Osteoblast (primary cell): ENCODE results near the gene COLEC12. TPM values are rescaled to one million over a fixed set of nuclear protein-coding genes. Genes with fewer than 3 reads are reported as not detected.

Experiments
- DNase-seq: peaks from one replicate; pipeline ENCODE4 v3.0.0; 2011; ENCODE audit warnings: low spot score, mixed read lengths; ENCODE audit not compliant: insufficient read length; ENCODE audit errors: missing footprints
- H2AFZ ChIP-seq: 2 replicates; pipeline ENCODE4 v1.6.0; 2011; ENCODE audit warnings: mild to moderate bottlenecking, low read length
- H3K27ac ChIP-seq: 2 replicates; pipeline ENCODE4 v1.5.1; 2011; ENCODE audit warnings: mild to moderate bottlenecking, low read depth, low read length, moderate library complexity
- H3K27me3 ChIP-seq: 2 replicates; pipeline ENCODE4 v1.6.0; 2012; ENCODE audit warnings: mild to moderate bottlenecking, control low read depth, inconsistent platforms, low read length, moderate library complexity; ENCODE audit not compliant: insufficient read depth
- H3K36me3 ChIP-seq: 2 replicates; pipeline ENCODE4 v1.5.1; 2011; ENCODE audit warnings: mild to moderate bottlenecking, low read length, control low read depth, moderate library complexity; ENCODE audit not compliant: insufficient read depth
- H3K4me1 ChIP-seq: 2 replicates; pipeline ENCODE4 v1.5.1; 2011; ENCODE audit warnings: mild to moderate bottlenecking, low read length, control low read depth, moderate library complexity; ENCODE audit not compliant: insufficient read depth
- H3K4me2 ChIP-seq: 2 replicates; pipeline ENCODE4 v1.6.0; 2011; ENCODE audit warnings: mild to moderate bottlenecking, low read length; ENCODE audit not compliant: insufficient read depth
- H3K4me3 ChIP-seq: fragments of 200-600 bp; sonication (generic); 3 replicates; pipeline ENCODE4 v1.5.1; 2012; ENCODE audit warnings: mild to moderate bottlenecking, low read length, inconsistent platforms; ENCODE audit not compliant: insufficient read depth
- H3K79me2 ChIP-seq: 2 replicates; pipeline ENCODE4 v1.6.0; 2012; ENCODE audit warnings: mild to moderate bottlenecking, low read length, control low read depth, inconsistent platforms; ENCODE audit not compliant: insufficient read depth
- H3K9me3 ChIP-seq: 2 replicates; pipeline ENCODE4 v1.5.1; 2011; ENCODE audit warnings: low read depth, low read length, control low read depth
- H4K20me1 ChIP-seq: 2 replicates; pipeline ENCODE4 v1.6.0; 2012; ENCODE audit warnings: mild to moderate bottlenecking, low read length, control low read depth; ENCODE audit not compliant: insufficient read depth
- total RNA-seq: library from RNA; depleted of rRNA; stranded (reverse); fragments of >200 nt; gene quantifications from 2 replicates; pipeline ENCODE4 v1.2.3, GENCODE V29; 2012
- TF ChIP-seq, protein P1 (sequence below): IDR thresholded peaks from 2 replicates; pipeline ENCODE4 v1.5.1; 2011; ENCODE audit warnings: mild to moderate bottlenecking, low read depth, low read length, moderate library complexity; ENCODE audit errors: extremely low read depth

The COLEC12 gene
- total RNA-seq, 1 donor, result 38.0 TPM

DNA sequence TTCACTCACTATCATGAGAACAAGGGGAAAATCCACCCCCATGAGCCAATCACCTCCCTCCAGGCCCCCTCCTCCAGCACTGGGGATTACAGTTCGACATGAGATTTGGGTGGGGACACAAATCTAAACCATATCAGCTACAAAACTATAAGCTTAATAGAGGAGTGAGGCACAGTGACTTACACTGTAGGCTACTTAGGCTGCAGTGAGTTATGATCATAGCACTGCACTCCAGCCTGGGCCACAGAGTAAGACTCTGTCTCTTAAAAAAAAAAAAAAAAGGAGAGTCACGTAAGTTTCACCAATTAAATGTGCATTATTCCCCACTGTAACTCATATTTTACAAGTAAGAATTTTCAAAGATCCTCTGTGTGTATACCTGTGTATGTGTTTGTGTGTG is 26.2 kb upstream of the COLEC12 start:
- Histone ChIP-seq H3K9me3 (no peaks in the 10 kb centered on the region), H3K4me1 (peaks cover 34% of the 10 kb centered on the region), H4K20me1 (no peaks in the 10 kb centered on the region), H3K4me2 (no peak overlapping the region), H3K4me3 (no peak overlapping the region), H2AFZ (no peak overlapping the region), H3K27ac (no peak overlapping the region), H3K79me2 (no peaks in the 10 kb centered on the region), H3K36me3 (no peaks in the 10 kb centered on the region), H3K27me3 (no peaks in the 10 kb centered on the region)
- TF ChIP-seq, protein P1, sequence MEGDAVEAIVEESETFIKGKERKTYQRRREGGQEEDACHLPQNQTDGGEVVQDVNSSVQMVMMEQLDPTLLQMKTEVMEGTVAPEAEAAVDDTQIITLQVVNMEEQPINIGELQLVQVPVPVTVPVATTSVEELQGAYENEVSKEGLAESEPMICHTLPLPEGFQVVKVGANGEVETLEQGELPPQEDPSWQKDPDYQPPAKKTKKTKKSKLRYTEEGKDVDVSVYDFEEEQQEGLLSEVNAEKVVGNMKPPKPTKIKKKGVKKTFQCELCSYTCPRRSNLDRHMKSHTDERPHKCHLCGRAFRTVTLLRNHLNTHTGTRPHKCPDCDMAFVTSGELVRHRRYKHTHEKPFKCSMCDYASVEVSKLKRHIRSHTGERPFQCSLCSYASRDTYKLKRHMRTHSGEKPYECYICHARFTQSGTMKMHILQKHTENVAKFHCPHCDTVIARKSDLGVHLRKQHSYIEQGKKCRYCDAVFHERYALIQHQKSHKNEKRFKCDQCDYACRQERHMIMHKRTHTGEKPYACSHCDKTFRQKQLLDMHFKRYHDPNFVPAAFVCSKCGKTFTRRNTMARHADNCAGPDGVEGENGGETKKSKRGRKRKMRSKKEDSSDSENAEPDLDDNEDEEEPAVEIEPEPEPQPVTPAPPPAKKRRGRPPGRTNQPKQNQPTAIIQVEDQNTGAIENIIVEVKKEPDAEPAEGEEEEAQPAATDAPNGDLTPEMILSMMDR, result no peak
- no peak for DNase-seq

DNA sequence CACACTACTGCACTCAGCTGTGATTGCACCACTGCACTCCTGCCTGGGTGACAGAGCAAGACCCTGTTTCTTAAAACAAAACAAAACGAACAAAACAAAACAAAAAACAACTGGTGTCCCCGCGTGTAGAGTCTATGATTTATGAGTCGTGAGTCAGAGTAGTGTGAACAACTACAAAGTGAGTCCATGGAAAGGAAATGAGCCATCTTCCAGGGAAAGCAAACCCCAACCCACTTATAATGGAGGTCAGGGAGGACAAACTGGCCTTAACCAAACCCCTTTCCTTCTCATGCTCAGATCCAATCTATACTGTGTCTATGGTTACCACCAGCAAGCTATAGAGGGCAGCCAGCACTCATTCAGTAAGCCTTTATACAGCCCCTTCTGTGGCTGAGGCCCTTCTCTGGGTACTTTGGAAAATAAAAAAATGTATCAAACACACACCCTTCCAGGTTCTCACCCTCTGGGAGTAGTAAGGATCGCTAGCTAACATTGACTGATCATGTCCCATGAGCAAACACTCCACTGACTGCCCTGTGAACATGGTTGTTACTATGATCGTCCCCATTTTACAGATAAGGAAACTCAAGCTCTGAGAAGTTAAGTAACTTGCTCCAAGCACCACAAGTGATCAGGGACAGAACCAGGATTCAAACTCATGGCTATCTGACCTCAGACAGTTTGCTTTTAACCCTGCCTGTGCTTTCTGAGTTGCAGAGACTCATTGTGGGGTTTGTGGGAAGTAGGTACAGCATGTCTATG is 24.7 kb upstream of the COLEC12 start:
- Histone ChIP-seq H3K9me3 (no peaks in the 10 kb centered on the region), H3K36me3 (no peaks in the 10 kb centered on the region), H4K20me1 (no peaks in the 10 kb centered on the region), H2AFZ (no peak overlapping the region), H3K4me3 (peak overlapping the region; percentile 45), H3K27ac (peak overlapping the region; percentile 81), H3K4me1 (peaks cover 34% of the 10 kb centered on the region), H3K27me3 (no peaks in the 10 kb centered on the region), H3K79me2 (no peaks in the 10 kb centered on the region), H3K4me2 (peak overlapping the region; percentile 76)
- TF ChIP-seq, protein P1, result no peak
- peak; percentile 93 for DNase-seq

DNA sequence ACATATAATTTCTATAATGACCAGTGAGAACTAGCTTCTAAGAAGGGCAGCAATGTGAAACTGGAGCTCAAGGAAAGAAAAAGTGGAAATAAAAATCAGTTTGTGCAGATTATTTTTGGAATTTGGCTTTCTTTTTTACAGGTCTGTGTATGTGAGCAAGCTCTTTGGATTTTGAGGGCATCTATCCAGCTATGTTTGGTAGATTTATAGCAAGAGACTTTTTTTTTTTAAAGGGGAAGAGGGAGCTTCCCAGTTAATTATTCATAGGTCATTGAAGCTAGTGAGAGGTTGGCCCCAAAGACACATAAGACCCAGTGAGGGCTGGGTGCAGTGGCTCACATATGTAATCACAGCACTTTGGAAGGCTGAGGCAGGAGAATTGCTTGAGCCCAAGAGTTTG is 24.0 kb upstream of the COLEC12 start:
- Histone ChIP-seq H3K4me3 (peak overlapping the region; percentile 45), H2AFZ (no peak overlapping the region), H3K9me3 (no peaks in the 10 kb centered on the region), H3K36me3 (no peaks in the 10 kb centered on the region), H4K20me1 (no peaks in the 10 kb centered on the region), H3K4me2 (peak overlapping the region; percentile 76), H3K79me2 (no peaks in the 10 kb centered on the region), H3K4me1 (peaks cover 35% of the 10 kb centered on the region), H3K27me3 (no peaks in the 10 kb centered on the region), H3K27ac (peak overlapping the region; percentile 81)
- TF ChIP-seq, protein P1, result no peak
- peak; percentile 37 for DNase-seq

DNA sequence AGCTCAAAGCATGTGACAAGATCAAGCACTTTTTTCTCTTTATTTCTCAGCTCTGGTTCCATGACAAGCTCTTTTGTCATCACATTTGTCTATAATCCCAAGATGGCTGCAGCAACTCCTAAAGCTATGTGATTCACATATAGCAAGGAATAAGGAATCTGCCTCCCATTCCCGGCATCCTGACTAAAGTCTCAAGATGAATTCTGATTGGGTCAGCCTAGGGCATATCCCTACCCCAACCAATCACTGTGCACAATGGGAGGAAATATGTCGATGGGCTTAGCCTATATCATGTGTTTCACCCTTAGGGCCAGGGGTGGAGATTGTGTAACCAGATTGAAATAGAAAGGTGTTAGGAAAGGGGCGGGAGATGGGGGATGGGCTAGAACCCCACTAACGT is 23.1 kb upstream of the COLEC12 start:
- Histone ChIP-seq H3K27me3 (no peaks in the 10 kb centered on the region), H3K9me3 (no peaks in the 10 kb centered on the region), H2AFZ (no peak overlapping the region), H3K4me2 (no peak overlapping the region), H3K36me3 (no peaks in the 10 kb centered on the region), H3K79me2 (no peaks in the 10 kb centered on the region), H3K4me1 (peaks cover 44% of the 10 kb centered on the region), H3K27ac (no peak overlapping the region), H3K4me3 (no peak overlapping the region), H4K20me1 (no peaks in the 10 kb centered on the region)
- peak; percentile 48 for DNase-seq
- TF ChIP-seq, protein P1, result no peak
